Measurements from ENCODE around the gene SLC25A22. TPM values are rescaled to one million over a fixed set of nuclear protein-coding genes. Genes with fewer than 3 reads are reported as not detected.

The SLC25A22 gene
- total and polyA plus RNA-seq, 7 donors = 3.8 to 26.4 (median 7.2) TPM

DNA sequence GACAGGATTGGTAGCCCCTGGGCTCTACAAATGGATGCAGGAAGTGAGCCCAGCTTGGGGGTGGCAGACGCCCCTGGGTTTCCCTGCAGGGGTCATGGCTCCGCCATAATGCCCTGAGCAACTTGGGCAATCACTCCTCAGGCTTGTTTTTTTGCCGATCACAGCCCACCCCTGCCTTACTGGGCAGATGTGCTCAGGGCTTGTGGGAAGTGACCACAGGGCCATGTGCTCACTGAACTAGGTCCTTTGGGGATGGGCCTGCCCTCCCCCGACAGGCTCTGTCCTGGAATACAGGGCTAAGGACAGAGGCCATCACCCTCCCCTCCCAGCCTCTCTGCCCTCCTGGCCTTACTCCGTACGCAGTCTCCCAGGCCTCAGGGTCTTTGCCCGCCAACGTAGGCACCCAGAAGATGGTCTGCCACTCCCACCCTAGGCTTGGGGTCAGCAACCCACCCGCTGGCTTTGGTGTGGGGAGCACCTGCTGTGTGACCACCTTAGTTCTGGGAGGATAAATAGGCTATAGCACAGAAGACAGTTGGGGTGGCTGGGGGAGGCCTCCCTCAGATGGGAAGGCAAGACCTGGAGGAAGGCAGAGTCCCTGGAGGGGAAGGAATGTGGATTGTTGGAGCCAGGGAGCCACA lies 15.5 kb upstream of the SLC25A22 start:
- DNase-seq = no peak
- intact Hi-C loops (cut with DNase I) = no loop called here
- 87 to 88% methylated on average over 9 of the region's 9 CpGs for WGBS, 2 donors
- Histone ChIP-seq H3K4me1 (peaks cover 0 to 24% (median 21%) of the 10 kb centered on the region in 4 donors), H3K9me3 (no peaks in the 10 kb centered on the region), H3K27me3 (no peaks in the 10 kb centered on the region), H3K36me3 (peaks cover 22 to 39% (median 24%) of the 10 kb centered on the region in 4 donors), H3K27ac (no peak overlapping the region), H3K4me3 (no peak overlapping the region)
- TF ChIP-seq POLR2A (IDR thresholded peaks at IDR 0.05) (no peak), POLR2AphosphoS5 (IDR thresholded peaks at IDR 0.05) (peak in 1 of 4 donors; percentile 8)

GRCh38 chr11:813072-813455 lies 15.0 kb upstream of the SLC25A22 start:
- Histone ChIP-seq H3K9me3 (no peaks in the 10 kb centered on the region), H3K36me3 (peaks cover 22 to 39% (median 24%) of the 10 kb centered on the region in 4 donors)
- intact Hi-C loops (cut with DNase I) = no loop called here

GRCh38 chr11:812390-812789 lies 14.3 kb upstream of the SLC25A22 start:
- no peaks in the 10 kb centered on the region for H3K27me3 ChIP-seq
- DNase-seq = no peak
- peaks cover 0 to 28% (median 26%) of the 10 kb centered on the region in 4 donors for H3K4me1 ChIP-seq
- H3K9me3 ChIP-seq = no peaks in the 10 kb centered on the region
- peaks cover 22 to 39% (median 24%) of the 10 kb centered on the region in 4 donors for H3K36me3 ChIP-seq
- WGBS, 2 donors = 76 to 82% methylated on average over 3 of the region's 3 CpGs
- TF ChIP-seq EP300 (IDR thresholded peaks at IDR 0.05) = no peak
- TF ChIP-seq POLR2AphosphoS5 (IDR thresholded peaks at IDR 0.05) = no peak
- TF ChIP-seq CTCF (IDR thresholded peaks at IDR 0.05) = no peak
- no peak for TF ChIP-seq POLR2A (IDR thresholded peaks at IDR 0.05)
- intact Hi-C loops (cut with DNase I) = no loop called here
- H3K4me3 ChIP-seq = no peak overlapping the region
- no peak overlapping the region for H3K27ac ChIP-seq

More at GRCh38 chr11:813072-813455, 15.0 kb upstream of the SLC25A22 start:
- no peak overlapping the region for H3K27ac ChIP-seq
- no peak for DNase-seq
- H3K4me3 ChIP-seq = no peak overlapping the region
- TF ChIP-seq CTCF (IDR thresholded peaks at IDR 0.05) (no peak), EP300 (IDR thresholded peaks at IDR 0.05) (no peak), POLR2AphosphoS5 (IDR thresholded peaks at IDR 0.05) (no peak), POLR2A (IDR thresholded peaks at IDR 0.05) (no peak)
- WGBS, 2 donors = 90 to 94% methylated on average over 6 of the region's 6 CpGs
- peaks cover 0 to 26% (median 24%) of the 10 kb centered on the region in 4 donors for H3K4me1 ChIP-seq
- H3K27me3 ChIP-seq = no peaks in the 10 kb centered on the region

DNA sequence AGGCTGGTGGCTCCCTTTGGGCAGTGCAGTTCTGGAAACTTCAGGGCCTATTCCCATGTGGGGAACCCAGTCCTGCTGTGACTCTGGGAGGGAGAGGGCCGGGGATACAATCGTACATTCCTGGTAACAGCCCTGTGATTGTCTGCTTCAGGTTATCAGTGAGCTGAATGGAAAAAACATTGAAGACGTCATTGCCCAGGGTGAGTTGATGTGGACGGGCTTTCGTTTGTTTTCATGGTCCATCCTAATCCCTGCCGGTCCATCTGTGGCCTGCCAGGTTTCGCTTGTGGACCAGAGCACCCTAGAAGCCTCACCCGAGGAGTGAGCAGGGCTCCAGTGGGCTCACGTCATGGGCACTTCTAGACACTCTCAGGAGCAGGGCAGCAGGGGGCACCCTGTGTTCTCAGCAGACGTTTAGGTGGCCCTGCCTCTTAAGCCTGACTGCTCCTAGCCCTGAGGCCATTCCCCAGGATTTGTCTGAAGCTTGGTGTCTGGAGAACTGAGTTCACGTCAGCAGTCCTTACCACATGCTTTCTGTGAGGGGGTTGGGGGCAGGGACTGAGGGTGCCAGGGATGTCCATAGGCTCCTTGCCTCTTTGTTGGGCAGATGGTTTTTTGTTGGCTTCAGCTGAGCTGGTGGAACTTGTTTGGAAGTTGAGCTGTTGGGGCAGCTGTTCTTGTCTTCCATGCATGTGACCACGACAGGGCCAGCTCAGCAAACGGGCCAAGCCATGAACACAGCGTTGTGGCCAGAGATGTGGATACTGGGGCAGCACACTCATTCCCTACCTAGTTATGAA lies 13.6 kb upstream of the SLC25A22 start:
- Histone ChIP-seq H3K36me3 (peaks cover 22 to 39% (median 24%) of the 10 kb centered on the region in 4 donors), H3K9me3 (no peaks in the 10 kb centered on the region), H3K27ac (peak overlapping the region in 2 of 4 donors; percentile 93 to 97), H3K4me3 (no peak overlapping the region), H3K4me1 (peaks cover 0 to 28% (median 26%) of the 10 kb centered on the region in 4 donors), H3K27me3 (no peaks in the 10 kb centered on the region)
- intact Hi-C loops (cut with DNase I) = no loop called here
- WGBS, 2 donors = 67 to 71% methylated on average over 14 of the region's 14 CpGs
- DNase-seq = no peak
- TF ChIP-seq CTCF (IDR thresholded peaks at IDR 0.05) (no peak), EP300 (IDR thresholded peaks at IDR 0.05) (no peak), POLR2AphosphoS5 (IDR thresholded peaks at IDR 0.05) (no peak), POLR2A (IDR thresholded peaks at IDR 0.05) (no peak)

DNA sequence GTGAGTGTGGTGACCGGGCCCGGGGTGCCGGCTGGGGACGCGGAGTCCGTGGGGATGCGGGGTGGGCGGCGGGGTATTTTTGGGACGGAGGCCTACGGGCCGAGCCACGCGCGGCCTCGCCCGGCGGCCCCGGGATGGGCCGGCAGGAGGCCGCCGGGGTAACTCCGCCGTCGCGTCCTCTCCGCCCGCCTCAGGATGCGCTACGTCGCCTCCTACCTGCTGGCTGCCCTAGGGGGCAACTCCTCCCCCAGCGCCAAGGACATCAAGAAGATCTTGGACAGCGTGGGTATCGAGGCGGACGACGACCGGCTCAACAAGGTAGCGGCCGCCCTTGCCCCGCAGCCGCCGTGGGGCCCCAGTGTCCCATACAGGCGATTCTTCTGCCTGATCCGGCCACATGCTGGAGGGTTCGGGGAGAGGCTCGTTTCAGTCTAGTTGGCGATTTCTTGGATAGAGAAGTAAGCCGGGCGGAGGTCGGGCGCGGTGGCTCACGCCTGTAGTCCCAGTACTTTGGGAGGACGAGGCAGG lies 12.0 kb upstream of the SLC25A22 start:
- Histone ChIP-seq H3K36me3 (peaks cover 22 to 39% (median 24%) of the 10 kb centered on the region in 4 donors), H3K4me3 (peak overlapping the region; percentile 73 to 99 (median 93)), H3K9me3 (no peaks in the 10 kb centered on the region), H3K27ac (peak overlapping the region; percentile 91 to 97 (median 94)), H3K27me3 (no peaks in the 10 kb centered on the region), H3K4me1 (peaks cover 0 to 34% (median 29%) of the 10 kb centered on the region in 4 donors)
- 0% methylated on average over 55 of the region's 55 CpGs for WGBS, 2 donors
- TF ChIP-seq POLR2AphosphoS5 (IDR thresholded peaks at IDR 0.05) = no peak
- peak in 1 of 2 donors; percentile 61 for TF ChIP-seq POLR2A (IDR thresholded peaks at IDR 0.05)
- no peak for TF ChIP-seq EP300 (IDR thresholded peaks at IDR 0.05)
- no peak for TF ChIP-seq CTCF (IDR thresholded peaks at IDR 0.05)
- no peak for DNase-seq
- intact Hi-C loops (cut with DNase I) = no loop called here
